HG02981 (cell line): Measurements from ENCODE around the gene OR51B5.
"Not testable (repeated sequence)": the region's sequence is repeated elsewhere in the genome, so short reads cannot be mapped to it uniquely, and the experiment has no call there.

Experiments used
- ATAC-seq: cut with Tn5 transposase; IDR thresholded peaks from one replicate; pipeline ENCODE4 v1.9.1; 2021; ENCODE audit warnings: mild to moderate bottlenecking, moderate library complexity; ENCODE audit not compliant: unreplicated experiment

OR51B5 gene

DNA sequence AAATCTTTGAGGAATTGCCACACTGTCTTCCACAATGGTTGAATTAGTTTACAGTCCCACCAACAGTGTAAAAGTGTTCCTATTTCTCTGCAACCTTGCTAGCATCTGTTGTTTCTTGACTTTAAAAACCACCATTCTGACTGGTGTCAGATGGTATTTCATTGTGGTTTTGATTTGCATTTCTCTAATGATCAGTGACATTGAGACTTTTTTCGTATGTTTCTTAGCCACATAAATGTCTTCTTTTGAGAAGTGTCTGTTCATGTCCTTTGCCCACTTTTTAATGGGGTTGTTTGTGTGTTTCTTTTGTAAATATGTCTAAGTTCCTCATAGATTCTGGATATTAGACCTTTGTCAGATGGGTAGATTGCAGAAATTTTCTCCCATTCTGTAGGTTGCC, 6.1 kb downstream of the OR51B5 start:
- ATAC-seq = not testable (repeated sequence)

DNA sequence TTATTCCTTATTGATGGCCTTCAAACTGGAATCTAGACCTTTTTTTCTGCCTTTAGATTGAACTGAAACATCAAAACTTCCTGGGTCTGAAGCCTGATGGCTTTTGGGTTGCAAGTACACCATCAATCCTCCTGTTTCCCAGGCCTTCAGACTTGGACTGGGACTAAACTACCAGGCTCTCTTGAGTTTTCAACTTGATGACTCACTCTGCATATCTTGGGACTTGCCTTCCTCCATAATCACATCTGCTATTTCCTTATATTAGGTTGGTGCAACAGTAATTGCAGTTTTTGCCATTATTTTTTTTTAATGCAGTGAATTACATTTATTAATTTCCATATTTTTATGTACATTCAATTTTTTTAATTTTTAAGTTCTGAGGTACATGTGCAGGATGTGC, 7.0 kb downstream of the OR51B5 start:
- no peak for ATAC-seq

DNA sequence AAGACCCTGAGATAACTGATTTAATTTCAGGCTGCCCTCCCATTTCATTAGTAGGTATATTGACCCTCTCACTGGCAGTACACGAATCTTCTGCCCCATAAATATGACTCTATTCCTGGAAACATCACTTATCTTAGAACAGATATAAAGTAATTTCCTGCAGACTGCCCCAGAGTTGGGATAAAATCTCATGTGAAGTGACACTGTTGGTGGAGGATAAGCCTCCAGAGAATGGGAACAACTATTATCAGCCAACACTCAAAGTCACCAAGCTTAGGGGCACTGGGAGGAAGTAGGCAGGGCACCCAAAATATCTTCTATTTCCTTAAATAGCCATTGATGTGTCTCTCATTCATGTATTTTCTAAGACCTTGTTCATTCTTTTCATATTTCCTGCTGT, 8.2 kb downstream of the OR51B5 start:
- no peak for ATAC-seq

DNA sequence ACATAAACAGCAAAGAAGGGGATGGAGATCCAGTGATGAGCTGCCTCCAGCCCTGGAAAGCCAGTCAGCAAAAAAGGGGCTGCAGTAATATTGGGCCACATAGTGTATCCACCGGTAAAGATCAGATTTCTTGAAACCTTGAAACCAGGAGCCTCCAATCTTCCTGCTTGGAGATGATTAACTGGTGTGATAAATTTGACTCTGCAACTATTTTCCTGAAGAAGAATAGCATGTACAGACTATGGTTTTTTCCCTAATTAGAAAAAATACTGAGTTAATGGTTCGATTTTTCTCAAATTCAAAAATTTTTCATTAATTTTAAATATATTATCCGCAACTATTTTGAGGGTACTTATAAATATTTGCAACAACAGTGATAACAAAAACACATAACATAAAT, 19.1 kb downstream of the OR51B5 start, which contains the start of gene OR51B2:
Gene OR51B2, minus strand, starts transcription at position 101 of the 400 bp plus-strand sequence. Its CDS starts 0 bp downstream, at position 101.
- no peak for ATAC-seq

DNA sequence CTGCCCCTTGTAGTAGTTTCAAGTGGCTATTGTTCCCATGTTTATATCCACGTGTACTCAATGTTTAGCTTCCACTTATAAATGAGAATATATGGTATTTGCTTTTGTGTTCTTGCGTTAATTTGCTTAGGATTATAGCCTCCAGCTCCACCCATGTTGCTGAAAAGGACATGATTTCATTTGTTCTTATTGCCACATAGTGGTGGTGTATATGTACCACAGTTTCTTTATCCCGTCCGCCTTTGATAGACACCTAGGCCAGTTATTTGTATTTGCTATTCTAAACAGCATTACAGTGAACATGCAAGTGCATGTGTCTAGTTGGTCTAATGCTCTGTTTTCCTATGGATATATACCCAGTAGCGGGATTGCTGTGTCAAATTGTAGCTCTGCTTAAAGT, 26.0 kb downstream of the OR51B5 start:
- no peak for ATAC-seq

DNA sequence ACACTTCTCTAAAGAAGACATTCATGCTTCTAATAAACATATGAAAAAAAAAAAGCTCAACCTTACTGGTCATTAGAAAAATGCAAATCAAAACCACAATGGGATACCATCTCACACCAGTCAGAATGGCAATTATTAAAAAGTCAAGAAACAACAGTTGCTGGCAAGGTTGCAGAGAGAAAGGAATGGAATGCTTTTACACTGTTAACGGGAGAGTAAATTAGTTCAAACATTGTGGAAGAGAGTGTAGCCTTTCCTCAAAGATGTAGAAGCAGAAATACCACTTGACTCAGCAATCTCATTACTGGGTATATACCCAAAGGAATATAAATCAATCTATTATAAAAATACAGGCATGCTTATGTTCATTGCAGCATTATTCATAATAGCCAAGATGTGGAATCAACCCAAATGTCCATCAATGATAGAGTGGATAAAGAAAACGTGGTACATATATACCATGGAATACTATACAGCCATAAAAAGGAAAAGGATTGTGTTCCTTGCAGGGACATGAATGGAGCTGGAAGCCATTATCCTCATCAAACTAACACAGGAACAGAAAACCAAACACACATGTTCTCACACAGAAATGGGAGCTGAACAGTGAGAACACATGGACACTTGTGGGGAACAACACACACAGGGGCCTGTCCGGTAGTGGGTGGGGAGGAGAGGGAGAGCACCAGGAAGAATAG, 29.8 kb downstream of the OR51B5 start:
- not testable (repeated sequence) for ATAC-seq

DNA sequence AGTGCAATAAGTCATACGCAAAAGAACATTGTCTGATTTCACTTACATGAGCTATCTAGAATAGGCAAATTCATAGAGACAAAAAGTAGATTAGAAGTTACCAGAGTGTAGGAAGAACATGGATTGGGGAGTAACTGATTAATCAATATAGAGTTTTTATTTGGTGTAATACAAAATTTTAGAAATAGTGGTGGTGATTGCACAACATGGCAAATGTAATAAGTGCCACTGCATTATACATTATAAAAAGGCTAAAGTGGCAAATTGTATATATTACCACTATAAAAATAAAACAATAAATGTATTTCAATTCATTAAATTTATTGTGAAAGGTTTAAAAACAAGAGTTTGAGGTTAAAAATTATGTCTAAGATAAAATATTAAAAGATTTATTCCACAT, 32.9 kb downstream of the OR51B5 start:
- ATAC-seq = no peak

DNA sequence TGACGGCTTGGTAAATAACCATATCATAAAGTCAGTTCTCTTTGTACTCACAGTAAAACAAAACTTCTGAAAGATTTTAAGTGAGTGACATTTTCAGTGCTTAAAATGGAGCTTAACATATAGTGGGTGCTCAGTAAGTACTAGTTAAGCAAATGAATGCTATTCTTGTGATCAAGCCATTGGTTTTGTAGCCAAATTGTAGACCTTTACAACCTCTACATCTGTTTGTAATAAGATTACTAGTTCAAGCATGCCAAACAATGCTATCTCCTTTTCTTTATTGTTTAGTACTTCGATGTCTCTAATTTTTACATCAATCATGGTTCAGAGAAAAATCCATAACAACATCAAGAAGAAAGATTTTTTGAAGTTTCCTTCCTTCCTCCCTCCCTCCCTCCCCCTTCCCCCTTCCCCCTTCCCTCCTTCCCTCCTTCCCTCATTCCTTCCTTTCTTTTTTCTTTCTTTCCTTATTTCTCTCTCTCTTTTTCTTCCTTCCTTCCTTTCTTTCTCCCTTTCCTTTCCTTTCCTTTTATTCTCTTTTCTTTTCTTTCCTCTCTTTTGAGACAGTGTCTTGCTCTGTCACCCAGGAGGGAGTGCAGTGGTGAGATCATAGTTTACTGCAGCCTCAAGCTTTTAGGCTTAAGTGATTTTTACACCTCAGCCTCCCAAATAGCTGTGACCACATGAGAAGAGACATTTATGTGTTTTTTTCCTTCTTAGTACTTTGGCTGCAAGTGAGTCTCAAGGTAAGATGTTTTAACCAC, 35.9 kb downstream of the OR51B5 start:
- no peak for ATAC-seq

DNA sequence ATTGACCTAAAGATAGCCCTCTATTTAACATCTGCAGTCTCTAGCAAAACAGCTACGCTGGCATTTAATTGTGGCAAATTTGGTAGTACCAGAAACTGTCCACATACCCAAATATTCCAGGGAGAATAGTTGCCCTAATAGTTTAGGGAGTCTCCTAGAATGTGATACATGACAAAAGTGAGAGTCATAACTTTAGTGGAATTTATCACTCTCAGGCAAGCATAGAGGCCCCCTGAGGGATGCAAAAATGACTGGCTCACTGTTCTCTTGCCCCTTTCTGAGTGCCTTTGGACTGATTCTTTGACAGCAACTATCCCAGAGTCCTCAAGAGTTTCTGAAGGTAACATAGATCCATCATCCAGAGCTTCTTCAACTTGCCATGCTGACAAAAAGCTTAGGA, 39.3 kb downstream of the OR51B5 start:
- no peak for ATAC-seq

DNA sequence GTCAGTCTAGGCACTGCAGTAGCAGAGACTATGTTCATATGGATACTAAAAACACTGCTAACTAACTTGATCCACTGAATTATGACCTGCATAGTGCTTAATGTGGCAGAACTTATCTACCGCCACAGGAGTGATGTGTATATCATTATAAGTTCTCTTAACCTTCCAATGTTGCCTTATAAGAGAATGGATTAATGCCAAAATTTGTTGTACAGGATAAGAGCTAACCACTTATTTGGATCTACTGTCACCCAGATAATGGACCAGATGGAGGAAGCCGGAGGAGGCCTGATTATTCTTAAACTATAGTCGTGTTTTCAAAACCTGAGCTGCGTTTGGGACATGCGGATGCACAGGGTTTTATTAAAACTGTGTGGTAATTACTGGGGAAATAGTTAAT, 39.7 kb downstream of the OR51B5 start:
- ATAC-seq = no peak

DNA sequence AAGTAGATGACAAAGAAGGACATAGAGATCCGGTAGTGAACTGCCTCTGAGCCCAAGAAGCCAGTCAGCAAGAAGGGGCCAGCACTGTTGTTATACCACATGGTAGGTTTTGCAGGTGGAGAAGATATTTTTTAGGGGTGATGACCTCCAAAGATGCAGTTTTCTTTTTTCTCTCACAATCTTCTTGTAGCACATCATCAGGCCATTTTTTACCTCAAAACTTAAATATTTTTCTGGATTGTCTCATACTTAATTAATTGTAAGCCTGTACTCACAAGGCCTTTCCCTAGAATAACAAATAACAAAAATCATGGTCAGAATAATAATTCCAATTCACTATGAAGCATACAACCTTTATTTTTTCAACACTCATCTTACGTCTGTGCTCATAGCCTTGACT, 41.5 kb downstream of the OR51B5 start, which contains the start of gene OR51B4:
Gene OR51B4, minus strand, starts transcription at position 101 of the 400 bp plus-strand sequence. Its CDS starts 0 bp downstream, at position 101.
- no peak for ATAC-seq

DNA sequence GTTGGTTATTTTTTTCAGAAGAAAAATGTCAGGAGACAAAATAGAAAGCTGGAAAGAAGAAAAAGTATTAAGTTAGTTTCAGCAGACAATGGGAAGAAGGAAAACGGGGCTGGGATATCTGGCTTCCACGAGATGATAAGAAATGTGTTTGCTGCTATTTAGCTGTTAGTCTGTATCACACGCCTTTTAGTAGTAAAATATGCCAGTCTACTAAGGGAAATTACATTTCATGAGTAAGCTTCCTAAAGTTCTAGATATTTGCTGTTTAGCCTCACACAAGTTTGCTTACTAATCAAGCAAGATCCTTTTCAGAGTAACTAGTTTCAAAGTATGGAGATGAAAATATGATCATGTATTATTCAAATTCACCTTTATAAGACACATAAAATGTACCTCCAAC, 43.1 kb downstream of the OR51B5 start:
- no peak for ATAC-seq

DNA sequence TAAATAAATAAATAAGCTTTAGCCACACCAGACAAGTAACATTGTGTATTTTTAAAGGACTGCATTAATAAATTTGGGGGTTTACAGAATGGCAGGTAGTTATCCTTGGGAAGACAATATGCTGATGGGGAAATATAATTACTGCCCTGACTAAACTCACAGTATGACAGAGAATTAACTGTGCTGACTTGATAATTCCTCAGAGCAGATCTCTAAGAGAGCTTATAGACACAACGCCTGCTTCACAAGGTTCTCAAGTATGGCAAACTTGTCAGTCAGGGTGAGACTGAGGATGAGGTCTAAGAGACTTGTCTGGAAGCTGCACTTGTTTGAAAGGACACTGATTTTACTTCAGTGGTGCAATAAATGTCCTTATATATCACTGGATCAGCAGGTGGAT, 44.9 kb downstream of the OR51B5 start:
- ATAC-seq = no peak

DNA sequence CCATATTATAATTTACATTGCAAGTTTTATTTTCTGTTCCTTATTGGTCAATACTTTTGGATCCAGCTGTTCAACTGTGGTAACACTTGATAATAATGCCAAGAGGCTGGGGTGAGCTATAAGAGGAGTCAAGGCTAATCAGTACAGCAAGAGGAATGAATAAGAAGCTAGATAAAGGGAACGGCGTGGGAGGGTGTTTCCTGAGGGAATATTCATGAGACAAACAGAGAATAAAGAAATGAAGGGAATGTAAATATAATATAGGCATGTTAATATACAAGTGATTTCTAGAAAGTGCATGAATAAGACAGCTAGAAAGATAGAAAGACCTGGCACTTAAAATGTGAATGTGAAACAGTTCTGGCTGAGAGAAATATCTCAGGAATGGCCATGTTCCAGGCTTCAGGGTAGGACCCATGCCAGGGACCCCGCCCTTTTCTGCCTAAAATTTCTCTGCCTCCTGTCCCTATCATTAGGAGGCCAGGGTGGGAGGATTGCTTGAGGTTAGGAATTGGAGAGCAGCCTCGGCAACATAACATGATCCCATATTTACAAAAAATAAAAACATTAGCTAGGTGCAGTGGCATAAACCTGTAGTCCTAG, 45.5 kb downstream of the OR51B5 start:
- no peak for ATAC-seq

DNA sequence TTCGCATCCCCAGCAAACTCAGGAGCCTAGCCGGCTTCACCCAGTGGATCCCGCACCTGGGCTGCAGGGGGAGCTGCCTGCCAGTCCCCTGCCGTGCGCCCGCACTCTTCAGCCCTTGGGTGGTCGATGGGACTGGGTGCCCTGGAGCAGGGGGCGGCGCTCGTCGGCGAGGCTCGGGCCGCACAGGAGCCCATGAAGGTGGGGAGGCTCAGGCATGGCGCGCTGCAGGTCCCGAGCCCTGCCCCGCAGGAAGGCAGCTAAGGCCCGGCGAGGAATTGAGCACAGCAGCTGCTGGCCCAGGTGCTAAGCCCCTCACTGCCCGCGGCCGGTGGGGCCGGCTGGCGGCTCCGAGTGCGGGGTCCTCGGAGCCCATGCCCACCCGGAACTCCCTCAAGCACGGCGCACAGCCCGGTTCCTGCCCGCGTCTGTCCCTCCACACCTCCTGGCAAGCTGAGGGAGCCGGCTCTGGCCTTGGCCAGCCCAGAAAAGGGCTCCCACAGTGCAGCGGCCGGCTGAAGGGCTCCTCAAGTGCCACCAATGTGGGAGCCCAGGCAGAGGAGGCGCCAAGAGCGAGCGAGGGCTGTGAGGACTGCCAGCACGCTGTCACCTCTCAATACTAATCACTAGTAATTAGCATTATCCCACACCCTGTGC, 48.9 kb downstream of the OR51B5 start:
- not testable (repeated sequence) for ATAC-seq

DNA sequence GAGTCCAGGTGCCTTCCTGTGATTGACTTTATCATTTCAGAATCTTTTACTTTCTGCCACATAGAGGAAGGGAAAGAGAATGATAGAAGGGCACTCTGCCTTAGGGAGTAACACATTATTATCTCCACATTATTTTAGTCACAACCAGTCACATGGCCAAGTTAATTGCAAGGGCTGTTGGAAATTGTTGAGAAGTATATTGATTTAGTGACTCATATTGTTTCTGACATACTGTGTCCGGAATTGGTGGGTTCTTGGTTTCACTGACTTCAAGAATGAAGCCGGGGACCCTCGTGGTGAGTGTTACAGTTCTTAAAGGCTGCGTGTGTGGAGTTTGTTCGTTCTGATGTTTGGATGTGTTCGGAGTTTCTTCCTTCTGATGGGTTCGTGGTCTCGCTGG, 50.3 kb downstream of the OR51B5 start:
- no peak for ATAC-seq
